SK-N-SH treated with all-trans-retinoic acid at 6 μM for 48 hours (cell line): ENCODE measurements around the gene HHAT.

Source experiments
- ATAC-seq: fragments of 200-7000 bp; cut with Tn5 transposase; 3 replicates; pipeline ENCODE4 v1.9.1; 2020; ENCODE audit warnings: mild to moderate bottlenecking, moderate library complexity
- ARNTL ChIP-seq: fragments of 450-650 bp; formaldehyde crosslinking; IDR thresholded peaks from 2 replicates; pipeline ENCODE4 v1.5.0; 2020; ENCODE audit warnings: low read depth, mild to moderate bottlenecking, moderate library complexity, borderline replicate concordance
- BACH2 ChIP-seq: fragments of 250-450 bp; sonication (Bioruptor Pico); IDR thresholded peaks from 2 replicates; pipeline ENCODE4 v1.9.0; 2021; ENCODE audit warnings: mild to moderate bottlenecking, borderline replicate concordance
- CSDC2 ChIP-seq: fragments of 250-450 bp; sonication (Bioruptor Pico); IDR thresholded peaks from 2 replicates; pipeline ENCODE4 v1.5.0; 2020; ENCODE audit warnings: mild to moderate bottlenecking, moderate library complexity
- ESRRG ChIP-seq: fragments of 250-450 bp; sonication (Bioruptor Pico); IDR thresholded peaks from 2 replicates; pipeline ENCODE4 v1.6.1; 2021; ENCODE audit warnings: mild to moderate bottlenecking
- GLIS3 ChIP-seq: fragments of 250-450 bp; sonication (Bioruptor Pico); IDR thresholded peaks from 2 replicates; pipeline ENCODE4 v1.5.0; 2020; ENCODE audit warnings: mild to moderate bottlenecking, moderate library complexity
- ISL1 ChIP-seq: fragments of 250-450 bp; sonication (Bioruptor Pico); IDR thresholded peaks from 2 replicates; pipeline ENCODE4 v2.1.2; 2022; ENCODE audit warnings: mild to moderate bottlenecking, moderate library complexity
- OSR1 ChIP-seq: fragments of 250-450 bp; sonication (Bioruptor Pico); IDR thresholded peaks from 2 replicates; pipeline ENCODE4 v1.8.0; 2022; ENCODE audit warnings: moderate library complexity, mild to moderate bottlenecking, inconsistent platforms
- PPARA ChIP-seq: fragments of 250-450 bp; sonication (Bioruptor Pico); IDR thresholded peaks from 2 replicates; pipeline ENCODE4 v1.5.0; 2020; ENCODE audit warnings: mild to moderate bottlenecking, borderline replicate concordance
- TCF4 ChIP-seq: fragments of 250-450 bp; sonication (Bioruptor Pico); IDR thresholded peaks from 2 replicates; pipeline ENCODE4 v1.8.0; 2021; ENCODE audit warnings: mild to moderate bottlenecking, moderate library complexity, borderline replicate concordance
- TOX ChIP-seq: fragments of 250-450 bp; sonication (Bioruptor Pico); IDR thresholded peaks from 2 replicates; pipeline ENCODE4 v1.8.0; 2021; ENCODE audit warnings: mild to moderate bottlenecking, moderate library complexity, borderline replicate concordance
- ZC3H10 ChIP-seq: fragments of 250-450 bp; sonication (Bioruptor Pico); IDR thresholded peaks from 2 replicates; pipeline ENCODE4 v1.5.1; 2021; ENCODE audit warnings: mild to moderate bottlenecking, moderate library complexity
- ZFP30 ChIP-seq: fragments of 450-650 bp; formaldehyde crosslinking; IDR thresholded peaks from 2 replicates; pipeline ENCODE4 v1.5.0; 2022; ENCODE audit warnings: mild to moderate bottlenecking, moderate library complexity
- ZNF565 ChIP-seq: fragments of 450-650 bp; formaldehyde crosslinking; conservative IDR thresholded peaks from 2 replicates; pipeline ENCODE4 v1.5.0; 2020; ENCODE audit warnings: low read depth, mild to moderate bottlenecking, moderate library complexity
- ZNF70 ChIP-seq: fragments of 450-650 bp; formaldehyde crosslinking; IDR thresholded peaks from 2 replicates; pipeline ENCODE4 v1.5.0; 2020; ENCODE audit warnings: mild to moderate bottlenecking, moderate library complexity
- ZNF8 ChIP-seq: fragments of 450-650 bp; formaldehyde crosslinking; IDR thresholded peaks from 2 replicates; pipeline ENCODE4 v1.5.0; 2020; ENCODE audit warnings: mild to moderate bottlenecking, moderate library complexity
- TF ChIP-seq, protein P1 (sequence below): fragments of 250-450 bp; sonication (Bioruptor Pico); IDR thresholded peaks from 2 replicates; pipeline ENCODE4 v1.8.0; 2021; ENCODE audit warnings: low read depth, mild to moderate bottlenecking, moderate library complexity, borderline replicate concordance
- TF ChIP-seq, protein P2 (sequence below): fragments of 250-450 bp; sonication (Bioruptor Pico); IDR thresholded peaks from 2 replicates; pipeline ENCODE4 v1.8.0; 2020; ENCODE audit warnings: mild to moderate bottlenecking, moderate library complexity, borderline replicate concordance
- TF ChIP-seq, protein P3 (sequence below): fragments of 250-450 bp; sonication (Bioruptor Pico); IDR thresholded peaks from 2 replicates; pipeline ENCODE4 v1.5.0; 2020; ENCODE audit warnings: mild to moderate bottlenecking, moderate library complexity
- TF ChIP-seq, protein P4 (sequence below): fragments of 250-450 bp; sonication (Bioruptor Pico); IDR thresholded peaks from 2 replicates; pipeline ENCODE4 v1.5.1; 2020; ENCODE audit warnings: low read depth, mild to moderate bottlenecking, moderate library complexity

Gene HHAT

DNA sequence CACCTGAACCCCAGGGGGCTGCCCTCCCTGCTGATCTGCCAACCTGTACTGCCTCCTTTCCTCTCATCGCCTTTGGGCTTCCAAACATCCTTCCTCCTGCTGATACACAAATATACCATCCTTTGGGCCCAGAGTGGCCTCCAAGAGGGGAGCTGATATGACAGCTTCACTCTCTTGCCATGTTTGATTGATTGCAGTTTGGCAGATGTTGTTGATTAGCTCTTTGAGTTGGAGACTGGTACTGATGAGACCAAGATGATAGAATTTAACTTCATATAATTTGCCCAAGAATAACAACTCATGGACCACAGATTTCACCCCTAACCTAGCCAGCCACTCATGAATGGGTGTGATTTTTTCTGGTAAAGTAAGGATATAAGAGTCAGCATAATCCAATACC lies 227.8 kb downstream of the HHAT start:
- TF ChIP-seq, protein P1, sequence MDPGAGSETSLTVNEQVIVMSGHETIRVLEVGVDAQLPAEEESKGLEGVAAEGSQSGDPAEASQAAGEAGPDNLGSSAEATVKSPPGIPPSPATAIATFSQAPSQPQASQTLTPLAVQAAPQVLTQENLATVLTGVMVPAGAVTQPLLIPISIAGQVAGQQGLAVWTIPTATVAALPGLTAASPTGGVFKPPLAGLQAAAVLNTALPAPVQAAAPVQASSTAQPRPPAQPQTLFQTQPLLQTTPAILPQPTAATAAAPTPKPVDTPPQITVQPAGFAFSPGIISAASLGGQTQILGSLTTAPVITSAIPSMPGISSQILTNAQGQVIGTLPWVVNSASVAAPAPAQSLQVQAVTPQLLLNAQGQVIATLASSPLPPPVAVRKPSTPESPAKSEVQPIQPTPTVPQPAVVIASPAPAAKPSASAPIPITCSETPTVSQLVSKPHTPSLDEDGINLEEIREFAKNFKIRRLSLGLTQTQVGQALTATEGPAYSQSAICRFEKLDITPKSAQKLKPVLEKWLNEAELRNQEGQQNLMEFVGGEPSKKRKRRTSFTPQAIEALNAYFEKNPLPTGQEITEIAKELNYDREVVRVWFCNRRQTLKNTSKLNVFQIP (CRISPR knock-in tag), result no peak
- TF ChIP-seq ZNF70 (no peak), ZFP30 (CRISPR knock-in tag) (no peak), BACH2 (CRISPR knock-in tag) (no peak), ESRRG (CRISPR knock-in tag) (no peak), OSR1 (no peak), ZC3H10 (no peak), ZNF8 (CRISPR knock-in tag) (no peak), ISL1 (CRISPR knock-in tag) (no peak), TCF4 (CRISPR knock-in tag) (no peak)
- TF ChIP-seq, protein P2, sequence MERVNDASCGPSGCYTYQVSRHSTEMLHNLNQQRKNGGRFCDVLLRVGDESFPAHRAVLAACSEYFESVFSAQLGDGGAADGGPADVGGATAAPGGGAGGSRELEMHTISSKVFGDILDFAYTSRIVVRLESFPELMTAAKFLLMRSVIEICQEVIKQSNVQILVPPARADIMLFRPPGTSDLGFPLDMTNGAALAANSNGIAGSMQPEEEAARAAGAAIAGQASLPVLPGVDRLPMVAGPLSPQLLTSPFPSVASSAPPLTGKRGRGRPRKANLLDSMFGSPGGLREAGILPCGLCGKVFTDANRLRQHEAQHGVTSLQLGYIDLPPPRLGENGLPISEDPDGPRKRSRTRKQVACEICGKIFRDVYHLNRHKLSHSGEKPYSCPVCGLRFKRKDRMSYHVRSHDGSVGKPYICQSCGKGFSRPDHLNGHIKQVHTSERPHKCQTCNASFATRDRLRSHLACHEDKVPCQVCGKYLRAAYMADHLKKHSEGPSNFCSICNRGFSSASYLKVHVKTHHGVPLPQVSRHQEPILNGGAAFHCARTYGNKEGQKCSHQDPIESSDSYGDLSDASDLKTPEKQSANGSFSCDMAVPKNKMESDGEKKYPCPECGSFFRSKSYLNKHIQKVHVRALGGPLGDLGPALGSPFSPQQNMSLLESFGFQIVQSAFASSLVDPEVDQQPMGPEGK, result no peak
- TF ChIP-seq, protein P3, sequence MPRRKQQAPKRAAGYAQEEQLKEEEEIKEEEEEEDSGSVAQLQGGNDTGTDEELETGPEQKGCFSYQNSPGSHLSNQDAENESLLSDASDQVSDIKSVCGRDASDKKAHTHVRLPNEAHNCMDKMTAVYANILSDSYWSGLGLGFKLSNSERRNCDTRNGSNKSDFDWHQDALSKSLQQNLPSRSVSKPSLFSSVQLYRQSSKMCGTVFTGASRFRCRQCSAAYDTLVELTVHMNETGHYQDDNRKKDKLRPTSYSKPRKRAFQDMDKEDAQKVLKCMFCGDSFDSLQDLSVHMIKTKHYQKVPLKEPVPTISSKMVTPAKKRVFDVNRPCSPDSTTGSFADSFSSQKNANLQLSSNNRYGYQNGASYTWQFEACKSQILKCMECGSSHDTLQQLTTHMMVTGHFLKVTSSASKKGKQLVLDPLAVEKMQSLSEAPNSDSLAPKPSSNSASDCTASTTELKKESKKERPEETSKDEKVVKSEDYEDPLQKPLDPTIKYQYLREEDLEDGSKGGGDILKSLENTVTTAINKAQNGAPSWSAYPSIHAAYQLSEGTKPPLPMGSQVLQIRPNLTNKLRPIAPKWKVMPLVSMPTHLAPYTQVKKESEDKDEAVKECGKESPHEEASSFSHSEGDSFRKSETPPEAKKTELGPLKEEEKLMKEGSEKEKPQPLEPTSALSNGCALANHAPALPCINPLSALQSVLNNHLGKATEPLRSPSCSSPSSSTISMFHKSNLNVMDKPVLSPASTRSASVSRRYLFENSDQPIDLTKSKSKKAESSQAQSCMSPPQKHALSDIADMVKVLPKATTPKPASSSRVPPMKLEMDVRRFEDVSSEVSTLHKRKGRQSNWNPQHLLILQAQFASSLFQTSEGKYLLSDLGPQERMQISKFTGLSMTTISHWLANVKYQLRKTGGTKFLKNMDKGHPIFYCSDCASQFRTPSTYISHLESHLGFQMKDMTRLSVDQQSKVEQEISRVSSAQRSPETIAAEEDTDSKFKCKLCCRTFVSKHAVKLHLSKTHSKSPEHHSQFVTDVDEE (CRISPR knock-in tag), result no peak
- TF ChIP-seq, protein P4, sequence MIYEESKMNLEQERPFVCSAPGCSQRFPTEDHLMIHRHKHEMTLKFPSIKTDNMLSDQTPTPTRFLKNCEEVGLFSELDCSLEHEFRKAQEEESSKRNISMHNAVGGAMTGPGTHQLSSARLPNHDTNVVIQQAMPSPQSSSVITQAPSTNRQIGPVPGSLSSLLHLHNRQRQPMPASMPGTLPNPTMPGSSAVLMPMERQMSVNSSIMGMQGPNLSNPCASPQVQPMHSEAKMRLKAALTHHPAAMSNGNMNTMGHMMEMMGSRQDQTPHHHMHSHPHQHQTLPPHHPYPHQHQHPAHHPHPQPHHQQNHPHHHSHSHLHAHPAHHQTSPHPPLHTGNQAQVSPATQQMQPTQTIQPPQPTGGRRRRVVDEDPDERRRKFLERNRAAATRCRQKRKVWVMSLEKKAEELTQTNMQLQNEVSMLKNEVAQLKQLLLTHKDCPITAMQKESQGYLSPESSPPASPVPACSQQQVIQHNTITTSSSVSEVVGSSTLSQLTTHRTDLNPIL, result no peak
- no peak for ATAC-seq

DNA sequence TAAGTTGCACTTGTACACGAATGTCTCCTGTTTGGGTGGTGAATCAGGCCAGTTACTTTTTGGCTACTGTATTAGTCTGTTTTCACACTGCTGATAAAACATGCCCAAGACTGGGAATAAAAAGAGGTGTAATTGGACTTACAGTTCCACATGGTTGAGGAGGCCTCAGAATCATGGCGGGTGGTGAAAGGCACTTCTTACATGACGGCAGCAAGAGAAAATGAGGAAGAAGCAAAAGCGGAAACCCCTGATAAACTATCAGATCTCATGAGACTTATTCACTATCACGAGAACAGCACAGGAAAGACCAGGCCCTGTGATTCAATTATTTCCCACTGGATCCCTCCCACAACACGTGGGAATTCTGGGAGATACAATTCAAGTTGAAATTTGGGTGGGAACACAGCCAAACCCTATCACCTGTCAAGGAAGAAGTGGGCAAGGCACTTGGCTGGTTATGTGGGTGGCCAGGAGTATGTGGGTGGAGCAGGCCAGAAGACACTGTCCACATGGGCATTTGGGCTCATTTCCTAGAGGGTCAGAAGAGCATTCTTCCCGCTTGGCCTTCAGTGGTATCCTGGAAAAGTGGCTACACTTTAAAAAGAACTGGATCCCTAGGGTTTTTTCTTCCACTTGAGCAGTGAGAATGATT lies 228.8 kb downstream of the HHAT start:
- no peak for TF ChIP-seq ESRRG (CRISPR knock-in tag)
- TF ChIP-seq ZNF565, result no peak
- ATAC-seq, result no peak

DNA sequence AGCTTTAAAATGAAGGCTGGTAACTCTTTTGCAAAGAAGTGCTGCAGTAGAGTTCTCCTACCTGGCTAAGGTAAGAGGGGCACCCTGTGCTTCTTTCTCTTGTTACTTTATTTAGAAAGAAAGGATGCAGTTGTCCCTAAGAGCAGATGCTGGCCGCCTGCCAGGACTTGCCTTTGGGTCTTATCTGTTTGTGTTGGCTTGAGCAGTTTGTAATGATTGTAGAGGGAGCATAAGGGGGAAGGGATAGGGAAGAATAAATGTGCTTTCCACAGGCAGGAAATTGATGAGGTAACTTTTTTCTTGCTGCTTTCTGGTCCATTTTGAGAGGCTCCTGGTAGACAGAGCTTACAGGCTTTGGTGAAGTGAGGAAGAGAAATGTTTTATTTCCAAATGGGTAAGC lies 229.6 kb downstream of the HHAT start:
- ATAC-seq, result peak; percentile 23; the same call in 1 of the 3 replicates
- TF ChIP-seq, protein P2, result no peak
- TF ChIP-seq ZNF70, result no peak
- TF ChIP-seq GLIS3 (CRISPR knock-in tag), result no peak
- TF ChIP-seq, protein P4, result no peak
- TF ChIP-seq TOX, result no peak
- no peak for TF ChIP-seq BACH2 (CRISPR knock-in tag)
- TF ChIP-seq, protein P1 (CRISPR knock-in tag), result no peak
- no peak for TF ChIP-seq ARNTL (CRISPR knock-in tag)
- TF ChIP-seq, protein P3 (CRISPR knock-in tag), result no peak
- TF ChIP-seq CSDC2 (CRISPR knock-in tag), result no peak
- TF ChIP-seq PPARA (CRISPR knock-in tag), result no peak
- TF ChIP-seq, all 23 proteins: peak for 0
